DMS153 (cell line): ENCODE results near the gene NAP1L1.
A peak's percentile ranks its signal among the peaks of the same experiment; 100 is the strongest.

Source experiments
- DNase-seq: peaks from one replicate; lab custom pipeline; 2025; lab: John Stamatoyannopoulos, UW

The NAP1L1 gene

DNA sequence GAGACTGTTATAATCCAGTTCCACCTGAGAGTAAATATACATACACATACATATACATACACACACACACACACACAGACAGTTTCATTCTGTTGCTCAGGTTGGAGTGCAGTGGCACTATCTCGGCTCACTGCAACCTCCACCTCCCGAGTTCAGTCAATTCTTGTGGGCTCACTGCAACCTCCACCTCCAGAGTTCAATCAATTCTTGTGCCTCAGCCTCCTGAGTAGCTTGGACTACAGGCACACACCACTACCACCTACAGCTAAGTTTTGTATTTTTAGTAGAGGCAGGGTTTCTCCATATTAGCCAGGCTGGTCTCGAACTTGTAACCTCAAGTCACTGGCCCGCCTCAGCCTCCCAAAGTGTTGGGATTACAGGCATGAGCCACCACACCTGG, 44.0 kb downstream of the NAP1L1 start:
- DNase-seq = no peak

- no peak for DNase-seq
Measured at GRCh38 chr12:76038176-76038575, 46.3 kb downstream of the NAP1L1 start.

GRCh38 chr12:76037130-76038103, 47.1 kb downstream of the NAP1L1 start:
- DNase-seq = peak; percentile 62

- DNase-seq = no peak
Measured at GRCh38 chr12:76035045-76035444, 49.4 kb downstream of the NAP1L1 start.

DNA sequence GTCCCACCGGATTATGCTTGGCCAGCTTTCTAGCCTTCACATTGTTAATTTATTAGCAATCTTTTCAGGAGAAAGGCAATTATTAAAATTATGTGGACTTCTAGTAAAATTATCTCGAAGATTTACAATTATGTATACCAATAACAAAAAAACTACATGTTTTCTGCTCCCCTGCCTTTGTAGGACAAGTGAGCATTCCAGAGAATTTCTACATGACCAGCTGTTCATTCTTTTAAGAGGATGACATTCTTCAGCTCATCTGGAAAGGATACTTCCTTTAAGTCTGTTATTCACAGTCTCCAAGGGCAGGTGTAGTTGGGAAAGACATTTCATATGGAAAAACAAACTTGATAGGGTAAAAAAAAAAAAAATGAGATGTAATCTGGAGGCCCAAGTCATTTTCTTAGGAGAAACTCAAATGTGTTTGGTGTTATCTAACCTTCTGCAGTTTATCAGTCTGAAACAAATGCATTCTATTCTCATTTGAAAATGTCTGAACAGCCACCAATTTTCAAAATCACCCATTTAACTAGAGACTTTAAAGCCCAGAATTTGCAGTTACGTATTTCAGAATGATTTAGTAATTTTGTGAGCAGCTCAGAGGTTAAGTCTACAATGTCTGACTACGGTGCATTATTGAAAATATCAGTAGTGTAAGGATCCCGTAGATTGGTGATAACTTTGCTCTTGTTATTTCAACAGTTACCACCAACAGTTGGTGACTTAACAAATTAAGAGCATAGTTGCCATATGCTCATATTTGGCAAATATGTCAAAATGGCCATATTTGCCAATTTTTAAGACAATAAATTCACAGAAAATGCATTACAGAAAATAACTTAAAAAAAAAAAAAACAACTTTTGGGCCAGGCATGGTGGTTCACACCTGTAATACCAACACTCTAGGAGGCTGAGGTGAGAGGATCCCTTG, 51.1 kb downstream of the NAP1L1 start:
- no peak for DNase-seq

GRCh38 chr12:76032043-76032981, 52.2 kb downstream of the NAP1L1 start:
- no peak for DNase-seq

- DNase-seq = peak; percentile 89
Measured at GRCh38 chr12:76031414-76032042, 53.0 kb downstream of the NAP1L1 start, which contains the start of gene PHLDA1. PHLDA1 (minus strand) TSS chr12:76031776.

GRCh38 chr12:76031081-76031413, 53.4 kb downstream of the NAP1L1 start:
- no peak for DNase-seq

GRCh38 chr12:76030341-76031080, 54.0 kb downstream of the NAP1L1 start:
- peak; percentile 13 for DNase-seq

- DNase-seq = no peak
Measured at GRCh38 chr12:76029982-76030340, 54.5 kb downstream of the NAP1L1 start.

DNA sequence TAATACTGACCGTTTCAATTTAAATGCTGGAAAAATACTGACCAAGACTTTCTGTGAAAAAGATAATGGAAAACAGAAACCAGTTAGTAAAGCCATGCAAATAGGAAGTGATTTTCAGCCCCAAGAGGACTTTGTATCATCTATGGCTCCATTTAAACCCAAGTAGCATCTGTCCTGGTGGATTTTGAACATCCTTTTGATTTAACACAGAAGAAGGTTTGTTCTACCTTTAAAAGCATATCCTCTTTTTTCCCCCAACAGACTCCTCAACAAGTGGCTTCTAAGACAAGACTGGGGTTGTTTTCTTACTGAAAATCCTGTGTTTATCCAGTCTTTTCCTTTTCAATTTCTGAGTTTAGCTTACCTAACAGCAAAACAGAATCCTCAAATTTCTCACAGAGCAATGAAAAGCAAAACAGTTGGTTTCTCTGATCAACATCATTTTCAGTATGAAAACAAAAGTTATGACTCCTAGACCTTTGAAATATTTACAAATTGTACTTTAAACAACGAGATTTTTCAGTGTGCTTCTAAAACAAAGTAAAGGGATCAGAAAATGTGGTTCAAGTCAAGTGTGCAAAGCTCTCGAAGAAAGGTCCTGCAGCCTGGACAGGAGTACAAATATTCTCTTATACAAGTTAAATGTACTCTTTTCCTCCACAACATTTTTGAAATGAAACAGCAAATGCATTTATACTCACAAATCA, 55.8 kb downstream of the NAP1L1 start:
- DNase-seq = no peak

DNA sequence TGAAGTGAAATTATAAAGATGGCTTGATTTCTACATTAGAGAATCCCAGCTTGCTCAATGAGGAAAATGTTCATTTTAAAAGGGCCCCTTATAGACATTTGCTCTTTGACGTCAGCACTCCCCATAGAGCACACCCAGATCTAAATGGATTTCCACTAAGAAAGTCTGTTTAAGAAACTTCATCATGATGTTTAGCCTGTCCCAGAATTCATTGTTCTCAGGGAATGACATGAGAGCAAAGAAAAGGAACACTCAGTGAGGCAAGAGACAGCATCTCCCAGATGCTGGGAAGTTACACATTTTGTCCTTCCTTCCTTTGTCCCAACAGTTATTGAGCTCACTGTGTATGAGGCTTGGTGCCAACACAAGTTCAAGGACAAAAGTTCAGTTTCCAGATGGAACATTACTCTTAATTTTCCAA, 57.8 kb downstream of the NAP1L1 start:
- DNase-seq = no peak

GRCh38 chr12:76025601-76026575, 58.6 kb downstream of the NAP1L1 start:
- DNase-seq = no peak

DNA sequence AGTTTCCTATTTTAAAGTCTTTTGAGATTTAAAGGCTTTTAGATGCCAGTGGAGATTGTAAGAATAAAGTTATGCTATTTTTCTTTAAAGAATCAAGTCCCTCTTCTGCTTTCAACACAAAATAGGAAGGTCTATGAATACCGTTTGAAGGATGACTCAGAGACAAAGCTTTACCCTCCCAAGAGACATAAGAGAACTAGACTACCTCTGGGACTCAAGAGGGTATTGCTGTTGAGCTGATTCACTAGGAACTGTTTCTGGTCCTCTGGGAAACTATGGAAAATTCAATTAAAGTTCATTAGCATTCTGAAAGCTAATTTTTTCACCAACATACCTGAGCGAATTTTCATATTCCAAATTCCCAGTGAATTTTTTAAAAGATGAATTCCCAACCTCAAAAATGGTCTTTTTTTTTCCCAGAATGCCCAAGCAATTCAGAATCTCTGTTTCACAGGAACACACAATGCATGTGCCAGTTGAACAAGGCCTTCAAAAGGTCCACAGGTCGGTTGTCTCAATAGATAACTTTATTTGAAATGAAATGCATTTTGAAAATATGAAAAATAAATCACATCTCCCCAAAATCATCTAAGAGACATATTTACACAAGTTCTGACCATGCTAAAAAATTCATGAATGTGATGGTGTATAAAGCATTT, 59.4 kb downstream of the NAP1L1 start:
- no peak for DNase-seq

DNA sequence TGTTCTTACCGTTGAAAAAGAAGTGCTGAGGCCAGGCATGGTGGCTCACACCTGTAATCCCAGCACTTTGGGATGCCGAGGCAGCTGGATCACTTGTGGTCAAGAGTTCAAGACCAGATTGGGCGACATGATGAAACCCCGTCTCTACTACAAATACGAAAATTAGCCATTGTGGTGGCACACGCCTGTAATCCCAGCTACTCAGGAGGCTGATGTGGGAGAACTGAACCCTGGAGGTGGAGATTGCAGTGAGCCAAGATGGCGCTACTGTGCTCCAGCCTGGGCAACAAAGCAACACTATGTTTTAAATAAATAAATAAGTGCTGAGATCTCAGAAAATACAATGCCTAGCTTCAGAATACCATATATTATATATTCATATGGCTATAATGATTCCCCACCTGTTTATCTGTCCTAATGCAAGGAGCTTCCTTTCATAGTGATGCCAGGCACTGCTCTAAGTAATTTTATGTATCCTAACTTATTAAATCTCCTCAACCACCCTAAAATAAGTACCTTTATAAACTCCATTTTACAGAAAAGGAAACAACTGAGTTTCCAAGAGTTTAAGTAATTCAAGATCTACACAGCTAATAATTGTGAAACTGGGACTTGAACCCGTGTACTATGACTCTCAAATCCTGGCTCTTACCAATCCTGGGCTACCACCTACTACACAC, 60.2 kb downstream of the NAP1L1 start:
- DNase-seq = no peak

DNA sequence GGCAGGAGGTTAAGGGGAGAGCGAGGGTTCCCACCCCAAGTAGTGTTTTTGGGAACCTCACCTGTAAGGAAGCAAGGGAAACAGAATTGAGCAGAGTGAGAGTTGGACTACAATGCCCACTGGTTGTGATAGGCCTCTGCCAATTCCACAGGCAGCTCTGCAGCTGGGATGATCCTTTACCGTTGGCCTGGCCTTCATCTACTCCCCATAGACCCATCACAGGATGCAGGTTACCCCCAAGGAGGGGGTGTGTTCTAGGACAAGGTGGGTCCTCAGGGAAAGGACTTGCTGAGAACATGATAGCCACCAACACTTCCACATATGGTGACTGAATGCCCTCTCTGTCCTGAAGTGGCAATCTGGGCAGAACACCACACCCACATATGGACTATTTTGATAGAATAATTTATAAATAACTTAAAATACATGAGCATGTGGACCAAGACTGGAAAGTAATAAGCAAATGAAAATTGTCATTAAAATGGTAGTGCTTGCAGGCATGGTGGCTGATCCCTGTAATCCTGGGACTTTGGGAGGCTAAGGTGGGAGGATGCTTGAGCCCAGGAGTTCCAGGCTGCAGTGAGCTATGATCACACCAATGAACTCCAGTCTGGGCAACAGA, 61.3 kb downstream of the NAP1L1 start:
- DNase-seq = no peak

DNA sequence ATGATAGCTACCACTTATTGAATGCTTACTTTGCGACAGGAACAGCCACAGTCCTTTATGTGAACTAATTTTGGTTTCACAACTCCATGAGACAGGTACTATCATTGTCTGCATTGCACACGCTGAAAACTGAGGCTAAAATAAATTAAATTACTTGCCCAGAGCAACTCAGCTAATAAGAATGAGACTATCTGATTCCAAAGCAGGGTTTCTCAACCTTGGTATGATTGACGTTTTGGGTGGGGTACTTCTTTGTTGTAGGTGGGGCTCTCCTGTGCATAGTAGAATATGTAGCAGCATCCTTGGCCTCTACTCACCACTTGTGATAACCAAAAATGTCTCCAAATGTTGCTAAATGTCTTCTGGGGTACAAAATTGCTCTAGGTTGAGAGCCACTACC, 62.0 kb downstream of the NAP1L1 start:
- no peak for DNase-seq
